ENCODE measurements around the gene CCBE1.

The CCBE1 gene

DNA sequence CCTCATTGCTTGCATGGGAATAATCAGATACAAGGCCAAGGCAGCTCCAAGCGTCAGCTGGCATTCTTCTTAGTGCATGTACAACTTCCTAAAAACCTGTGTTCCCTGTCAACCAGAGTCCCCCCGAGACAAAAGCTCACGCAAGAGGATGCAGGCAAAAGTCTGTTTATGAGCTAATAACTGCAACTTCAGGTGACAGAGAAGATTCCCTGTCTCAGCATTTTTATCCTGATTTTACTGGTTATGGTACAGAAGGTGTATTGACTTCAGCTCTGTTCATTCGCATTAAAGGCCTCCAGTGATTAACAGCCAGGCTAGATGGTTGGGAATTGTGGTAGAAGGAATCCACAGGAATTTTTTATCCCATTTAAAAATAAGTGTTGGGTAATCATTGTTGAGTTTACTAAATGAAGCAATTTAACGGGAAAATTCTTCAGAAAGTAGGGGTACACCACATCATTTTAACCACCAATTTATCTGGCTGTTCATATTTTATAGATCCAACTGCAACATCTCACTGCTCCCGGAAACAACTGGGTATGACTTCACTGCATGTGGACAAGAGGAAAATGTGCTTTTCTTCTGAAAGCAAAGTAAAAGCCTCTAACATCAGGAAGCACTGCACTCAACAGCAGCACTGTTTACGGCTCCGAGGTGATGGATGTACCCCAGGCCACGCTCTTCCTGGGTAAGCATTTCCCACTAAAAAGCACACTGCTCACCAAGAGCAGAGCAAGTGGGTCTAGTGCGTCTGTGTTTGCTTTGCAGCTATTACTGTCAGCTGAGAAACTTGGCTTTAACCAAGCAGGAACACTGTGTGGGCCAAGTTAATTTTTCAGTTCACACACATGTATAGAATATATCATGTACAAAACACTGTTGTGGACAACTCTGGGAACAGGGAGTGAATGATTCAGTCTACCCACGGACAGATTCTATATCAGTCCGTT, 31.9 kb downstream of the CCBE1 start:
- TF ChIP-seq, protein P1, sequence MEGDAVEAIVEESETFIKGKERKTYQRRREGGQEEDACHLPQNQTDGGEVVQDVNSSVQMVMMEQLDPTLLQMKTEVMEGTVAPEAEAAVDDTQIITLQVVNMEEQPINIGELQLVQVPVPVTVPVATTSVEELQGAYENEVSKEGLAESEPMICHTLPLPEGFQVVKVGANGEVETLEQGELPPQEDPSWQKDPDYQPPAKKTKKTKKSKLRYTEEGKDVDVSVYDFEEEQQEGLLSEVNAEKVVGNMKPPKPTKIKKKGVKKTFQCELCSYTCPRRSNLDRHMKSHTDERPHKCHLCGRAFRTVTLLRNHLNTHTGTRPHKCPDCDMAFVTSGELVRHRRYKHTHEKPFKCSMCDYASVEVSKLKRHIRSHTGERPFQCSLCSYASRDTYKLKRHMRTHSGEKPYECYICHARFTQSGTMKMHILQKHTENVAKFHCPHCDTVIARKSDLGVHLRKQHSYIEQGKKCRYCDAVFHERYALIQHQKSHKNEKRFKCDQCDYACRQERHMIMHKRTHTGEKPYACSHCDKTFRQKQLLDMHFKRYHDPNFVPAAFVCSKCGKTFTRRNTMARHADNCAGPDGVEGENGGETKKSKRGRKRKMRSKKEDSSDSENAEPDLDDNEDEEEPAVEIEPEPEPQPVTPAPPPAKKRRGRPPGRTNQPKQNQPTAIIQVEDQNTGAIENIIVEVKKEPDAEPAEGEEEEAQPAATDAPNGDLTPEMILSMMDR (IDR thresholded peaks at IDR 0.05; ENCODE audit: low read depth, low read length): no peak
- no peaks in the 10 kb centered on the region for H3K27me3 ChIP-seq
- peak overlapping the region; percentile 28 for H3K4me3 ChIP-seq (ENCODE audit: low read depth, low read length)

DNA sequence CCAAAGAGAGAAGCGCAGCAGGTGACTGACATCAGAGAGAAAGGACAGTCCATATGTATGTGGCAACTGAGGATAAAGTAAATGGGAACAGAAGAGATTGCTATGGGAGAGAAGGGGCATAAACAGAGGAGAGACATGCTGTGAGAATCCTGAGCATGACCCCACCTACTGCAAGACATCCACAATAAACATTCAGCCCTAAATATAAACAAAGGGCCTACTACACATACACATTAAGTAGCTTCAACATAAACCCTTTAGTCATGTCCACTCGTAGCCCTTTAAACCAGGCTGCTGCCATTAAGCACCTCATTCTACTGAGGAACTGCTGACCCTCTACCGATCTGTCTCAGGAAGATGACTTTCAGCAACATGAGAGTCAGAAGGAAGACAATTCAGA, 32.9 kb downstream of the CCBE1 start:
- no peaks in the 10 kb centered on the region for H3K36me3 ChIP-seq
- no peaks in the 10 kb centered on the region for H3K27me3 ChIP-seq
- no peaks in the 10 kb centered on the region; the same call in 1 of the 2 replicates for H3K4me1 ChIP-seq
- no peak for DNase-seq
- TF ChIP-seq, protein P1 (IDR thresholded peaks at IDR 0.05; ENCODE audit: low read depth, low read length): no peak
- H3K4me3 ChIP-seq (ENCODE audit: low read depth, low read length): no peak overlapping the region
- no peaks in the 10 kb centered on the region for H3K9me3 ChIP-seq

More for the DNA sequence above, 31.9 kb downstream of the CCBE1 start:
- Histone ChIP-seq H3K36me3 (no peaks in the 10 kb centered on the region), H3K9me3 (no peaks in the 10 kb centered on the region), H3K4me1 (no peaks in the 10 kb centered on the region; the same call in 1 of the 2 replicates)
- DNase-seq: no peak

DNA sequence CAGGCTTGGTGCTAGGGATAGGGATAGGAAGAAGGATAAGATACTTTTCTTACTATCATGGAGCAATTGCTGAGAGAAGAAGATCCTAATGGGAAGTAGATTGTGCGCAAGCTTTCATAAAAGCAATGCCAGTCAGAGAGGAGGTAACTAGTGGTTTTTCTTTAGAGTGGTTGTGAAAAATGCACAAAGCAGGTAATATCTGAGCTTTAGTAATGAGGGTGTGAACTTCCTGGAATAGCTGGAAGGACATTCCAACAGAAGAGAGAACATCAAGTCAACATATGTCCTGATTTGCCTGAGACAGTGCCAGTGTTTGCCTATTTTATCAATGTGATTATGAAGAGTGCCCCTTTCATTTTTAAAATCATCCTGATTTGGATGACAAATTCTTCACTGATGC, 34.1 kb downstream of the CCBE1 start:
- TF ChIP-seq, protein P1 (IDR thresholded peaks at IDR 0.05; ENCODE audit: low read depth, low read length): no peak
- Histone ChIP-seq H3K27me3 (no peaks in the 10 kb centered on the region), H3K4me1 (no peaks in the 10 kb centered on the region; the same call in 1 of the 2 replicates), H3K36me3 (no peaks in the 10 kb centered on the region), H3K4me3 (ENCODE audit: low read depth, low read length) (no peak overlapping the region), H3K9me3 (no peaks in the 10 kb centered on the region)
- DNase-seq: no peak

DNA sequence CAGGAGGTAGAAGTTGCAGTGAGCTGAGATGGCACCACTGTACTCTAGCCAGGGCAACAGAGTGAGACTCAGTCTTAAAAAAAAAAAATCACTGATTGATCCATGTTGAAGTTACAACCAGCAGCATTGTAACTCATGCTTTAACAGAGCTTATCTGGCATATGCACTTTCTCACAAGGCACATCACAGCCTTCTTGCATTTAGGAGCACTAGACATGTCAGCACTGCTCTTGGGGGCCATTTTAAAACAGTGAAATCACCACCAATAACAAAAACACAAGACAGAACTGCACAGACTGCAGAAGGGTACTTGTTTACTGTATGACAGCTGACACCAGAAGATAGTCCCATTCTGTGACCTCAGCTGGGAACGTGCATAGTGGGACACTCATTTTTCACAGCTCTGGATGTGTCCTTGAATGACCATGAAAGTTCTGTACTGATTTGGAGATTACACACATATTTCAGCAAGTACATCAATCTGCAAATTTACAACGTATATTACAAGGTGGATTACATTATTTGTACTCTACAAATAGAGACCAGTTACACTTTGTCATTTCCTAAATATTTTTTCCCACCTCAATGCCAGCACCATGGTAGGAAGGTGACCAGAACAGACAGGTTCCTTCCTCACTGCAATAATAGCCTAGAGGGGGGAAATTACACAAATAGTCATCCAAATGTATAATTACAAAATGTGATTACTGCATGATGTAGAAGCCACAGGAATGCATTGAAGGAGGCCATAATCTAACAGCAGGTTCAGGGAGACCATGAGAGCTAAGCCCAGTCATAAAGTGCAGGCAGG, 35.1 kb downstream of the CCBE1 start:
- Histone ChIP-seq H3K4me3 (ENCODE audit: low read depth, low read length) (no peak overlapping the region), H3K36me3 (no peaks in the 10 kb centered on the region), H3K4me1 (no peaks in the 10 kb centered on the region; the same call in 1 of the 2 replicates), H3K27me3 (no peaks in the 10 kb centered on the region), H3K9me3 (no peaks in the 10 kb centered on the region)
- DNase-seq: no peak
- TF ChIP-seq, protein P1 (IDR thresholded peaks at IDR 0.05; ENCODE audit: low read depth, low read length): no peak

DNA sequence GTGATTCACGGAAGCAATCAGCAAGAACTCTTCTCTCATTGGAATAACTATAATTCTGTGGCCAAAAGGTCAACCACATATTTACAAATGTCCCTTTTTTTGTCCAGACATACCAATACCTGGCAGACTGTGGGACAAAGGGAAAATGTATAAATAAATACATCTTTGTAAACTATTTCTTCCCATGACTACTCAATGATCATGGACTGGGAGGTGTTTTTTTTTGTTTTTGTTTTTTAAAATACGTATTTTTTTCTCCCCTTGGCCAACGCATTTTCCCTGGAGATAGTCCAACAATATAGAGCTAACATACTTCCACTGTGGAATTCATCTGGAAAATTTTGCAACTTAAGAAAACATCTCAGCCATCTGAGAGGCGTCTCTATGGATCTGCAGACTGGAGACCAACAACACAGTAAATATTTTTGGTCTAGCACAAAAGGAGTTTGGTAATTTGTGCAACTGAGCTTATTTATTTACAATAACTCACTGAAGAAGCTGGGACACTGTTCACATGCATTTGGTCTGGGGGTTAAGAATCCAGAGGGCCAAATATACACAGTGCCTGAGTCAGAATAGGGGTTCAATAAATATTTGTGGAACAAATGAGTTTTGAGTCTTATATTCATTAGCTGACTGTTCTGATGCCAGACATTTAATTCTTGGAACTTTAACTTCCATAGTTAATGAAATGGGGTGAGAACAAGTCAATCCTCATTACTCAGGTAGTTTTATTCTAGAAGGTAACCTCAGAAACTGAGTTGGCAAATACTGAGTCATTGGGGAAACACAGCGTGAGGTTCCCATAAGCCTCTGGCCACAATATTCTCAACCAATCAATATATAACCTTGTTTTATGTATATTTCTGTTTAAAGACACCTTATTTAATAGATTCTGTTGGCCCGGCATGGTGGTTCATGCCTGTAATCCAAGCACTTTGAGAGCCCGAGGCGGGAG, 36.2 kb downstream of the CCBE1 start:
- Histone ChIP-seq H3K36me3 (no peaks in the 10 kb centered on the region), H3K4me3 (ENCODE audit: low read depth, low read length) (no peak overlapping the region), H3K4me1 (no peaks in the 10 kb centered on the region), H3K9me3 (no peaks in the 10 kb centered on the region), H3K27me3 (no peaks in the 10 kb centered on the region)
- TF ChIP-seq, protein P1 (IDR thresholded peaks at IDR 0.05; ENCODE audit: low read depth, low read length): no peak
- DNase-seq: no peak
